ENCODE results near the gene KDM4B.

GRCh38 chr19:5101871-5102270 lies 133.0 kb downstream of the KDM4B start:
- TF ChIP-seq POLR2A (IDR thresholded peaks at IDR 0.05; ENCODE audit: low read length) (no peak), GATA1 (IDR thresholded peaks at IDR 0.05; ENCODE audit: low read depth, low read length) (no peak)
